Tibial artery (tissue), 4 donors: Measurements from ENCODE around the gene TAB2.

Source experiments
- DNase-seq, 2 donors: peaks; one replicate each; pipeline ENCODE4 v3.0.0-alpha.2; 2019
- H3K27ac ChIP-seq, 2 donors: fragments of 200-600 bp; sonication (generic) in 1 of 2; 1 replicate in 1 of 2; 2 replicates in 1 of 2; pipeline ENCODE4 v1.5.1; 2018 to 2019; ENCODE audit warnings: mild to moderate bottlenecking in 1 of 2
- H3K27me3 ChIP-seq, 2 donors: fragments of 200-600 bp; sonication (generic) in 1 of 2; one replicate each; pipeline versions ENCODE4 v1.5.1 to v1.6.0; 2016 to 2019
- H3K36me3 ChIP-seq, 3 donors: fragments of 200-600 bp; sonication (generic) in 2 of 3; one replicate each; pipeline ENCODE4 v1.5.1; 2016 to 2019; ENCODE audit warnings: mild to moderate bottlenecking in 2 of 3
- H3K4me1 ChIP-seq, 4 donors: fragments of 200-600 bp; sonication (generic) in 2 of 4; 1 replicate in 3 of 4; 2 replicates in 1 of 4; pipeline ENCODE4 v1.5.1; 2016 to 2019
- H3K4me3 ChIP-seq, 2 donors: fragments of 200-600 bp; sonication (generic) in 1 of 2; 1 replicate in 1 of 2; 2 replicates in 1 of 2; pipeline ENCODE4 v1.5.1; 2018 to 2019; ENCODE audit warnings: mild to moderate bottlenecking in 2 of 2
- H3K9me3 ChIP-seq, 3 donors: fragments of 200-600 bp; sonication (generic) in 1 of 3; one replicate each; pipeline ENCODE4 v1.5.1; 2016 to 2019
- intact Hi-C: fragments of 100-400 bp; cut with DNase I; formaldehyde crosslinking; loops from one replicate; pipeline ENCODE4 v1.15.0; 2023; ENCODE audit warnings: low total_unique reads
- TF ChIP-seq, protein P1 (sequence below), 2 experiments: fragments of 200-600 bp in 1 of 2; fragments of 450-650 bp in 1 of 2; IDR thresholded peaks; one replicate each; pipeline ENCODE4 v1.5.1; 2017 to 2019; ENCODE audit warnings: antibody characterized with exemption in 2 of 2, mild to moderate bottlenecking in 1 of 2, moderate library complexity in 1 of 2

Gene TAB2

GRCh38 chr6:149437212-149437611 is 119.7 kb downstream of the TAB2 start:
- H3K4me1 ChIP-seq, result peaks cover 0 to 11% (median 7%) of the 10 kb centered on the region in 4 donors
- DNase-seq, result no peak
- no peaks in the 10 kb centered on the region for H3K36me3 ChIP-seq
- no peak overlapping the region for H3K27ac ChIP-seq
- TF ChIP-seq, protein P1, sequence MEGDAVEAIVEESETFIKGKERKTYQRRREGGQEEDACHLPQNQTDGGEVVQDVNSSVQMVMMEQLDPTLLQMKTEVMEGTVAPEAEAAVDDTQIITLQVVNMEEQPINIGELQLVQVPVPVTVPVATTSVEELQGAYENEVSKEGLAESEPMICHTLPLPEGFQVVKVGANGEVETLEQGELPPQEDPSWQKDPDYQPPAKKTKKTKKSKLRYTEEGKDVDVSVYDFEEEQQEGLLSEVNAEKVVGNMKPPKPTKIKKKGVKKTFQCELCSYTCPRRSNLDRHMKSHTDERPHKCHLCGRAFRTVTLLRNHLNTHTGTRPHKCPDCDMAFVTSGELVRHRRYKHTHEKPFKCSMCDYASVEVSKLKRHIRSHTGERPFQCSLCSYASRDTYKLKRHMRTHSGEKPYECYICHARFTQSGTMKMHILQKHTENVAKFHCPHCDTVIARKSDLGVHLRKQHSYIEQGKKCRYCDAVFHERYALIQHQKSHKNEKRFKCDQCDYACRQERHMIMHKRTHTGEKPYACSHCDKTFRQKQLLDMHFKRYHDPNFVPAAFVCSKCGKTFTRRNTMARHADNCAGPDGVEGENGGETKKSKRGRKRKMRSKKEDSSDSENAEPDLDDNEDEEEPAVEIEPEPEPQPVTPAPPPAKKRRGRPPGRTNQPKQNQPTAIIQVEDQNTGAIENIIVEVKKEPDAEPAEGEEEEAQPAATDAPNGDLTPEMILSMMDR (IDR thresholded peaks at IDR 0.05), result no peak
- intact Hi-C loops, result no loop called here
- H3K4me3 ChIP-seq, result no peak overlapping the region
- H3K9me3 ChIP-seq, result no peaks in the 10 kb centered on the region
- H3K27me3 ChIP-seq, result peaks cover 0 to 39% of the 10 kb centered on the region in 2 donors

- TF ChIP-seq, protein P1 (IDR thresholded peaks at IDR 0.05), result no peak
- no peaks in the 10 kb centered on the region for H3K36me3 ChIP-seq
- no peak overlapping the region for H3K27ac ChIP-seq
- H3K4me3 ChIP-seq, result no peak overlapping the region
- no peaks in the 10 kb centered on the region for H3K9me3 ChIP-seq
- peaks cover 0 to 45% of the 10 kb centered on the region in 2 donors for H3K27me3 ChIP-seq
- peaks cover 0 to 10% (median 6%) of the 10 kb centered on the region in 4 donors for H3K4me1 ChIP-seq
- intact Hi-C loops, result no loop called here
- DNase-seq, result no peak
These were observed 121.3 kb downstream of the TAB2 start for GRCh38 chr6:149438855-149439254.

DNA sequence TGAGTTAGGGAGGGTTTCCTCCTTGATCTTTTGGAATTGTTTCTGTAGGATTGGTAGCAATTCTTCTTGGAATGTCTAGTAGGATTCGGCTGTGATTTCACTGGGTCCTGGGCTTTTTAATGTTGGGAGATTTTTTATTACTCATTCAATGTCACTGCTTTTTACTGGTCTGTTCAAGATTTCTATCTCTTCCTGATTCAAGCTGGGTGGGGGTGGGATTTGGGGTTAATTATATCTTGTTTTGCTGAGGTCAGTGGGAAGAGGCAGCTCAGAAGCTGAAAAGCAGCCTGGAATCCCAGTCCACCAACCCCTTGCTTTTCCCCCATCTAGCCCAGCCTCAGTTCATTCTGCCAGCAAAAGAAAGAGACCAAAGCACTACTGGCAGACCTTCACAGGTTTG is 122.1 kb downstream of the TAB2 start:
- intact Hi-C loops, result no loop called here
- H3K27me3 ChIP-seq, result peaks cover 0 to 41% of the 10 kb centered on the region in 2 donors
- no peak overlapping the region for H3K4me3 ChIP-seq
- no peak overlapping the region for H3K27ac ChIP-seq
- no peaks in the 10 kb centered on the region for H3K9me3 ChIP-seq
- no peaks in the 10 kb centered on the region for H3K36me3 ChIP-seq
- peaks cover 0 to 10% (median 6%) of the 10 kb centered on the region in 4 donors for H3K4me1 ChIP-seq
- TF ChIP-seq, protein P1 (IDR thresholded peaks at IDR 0.05), result no peak
- no peak for DNase-seq

DNA sequence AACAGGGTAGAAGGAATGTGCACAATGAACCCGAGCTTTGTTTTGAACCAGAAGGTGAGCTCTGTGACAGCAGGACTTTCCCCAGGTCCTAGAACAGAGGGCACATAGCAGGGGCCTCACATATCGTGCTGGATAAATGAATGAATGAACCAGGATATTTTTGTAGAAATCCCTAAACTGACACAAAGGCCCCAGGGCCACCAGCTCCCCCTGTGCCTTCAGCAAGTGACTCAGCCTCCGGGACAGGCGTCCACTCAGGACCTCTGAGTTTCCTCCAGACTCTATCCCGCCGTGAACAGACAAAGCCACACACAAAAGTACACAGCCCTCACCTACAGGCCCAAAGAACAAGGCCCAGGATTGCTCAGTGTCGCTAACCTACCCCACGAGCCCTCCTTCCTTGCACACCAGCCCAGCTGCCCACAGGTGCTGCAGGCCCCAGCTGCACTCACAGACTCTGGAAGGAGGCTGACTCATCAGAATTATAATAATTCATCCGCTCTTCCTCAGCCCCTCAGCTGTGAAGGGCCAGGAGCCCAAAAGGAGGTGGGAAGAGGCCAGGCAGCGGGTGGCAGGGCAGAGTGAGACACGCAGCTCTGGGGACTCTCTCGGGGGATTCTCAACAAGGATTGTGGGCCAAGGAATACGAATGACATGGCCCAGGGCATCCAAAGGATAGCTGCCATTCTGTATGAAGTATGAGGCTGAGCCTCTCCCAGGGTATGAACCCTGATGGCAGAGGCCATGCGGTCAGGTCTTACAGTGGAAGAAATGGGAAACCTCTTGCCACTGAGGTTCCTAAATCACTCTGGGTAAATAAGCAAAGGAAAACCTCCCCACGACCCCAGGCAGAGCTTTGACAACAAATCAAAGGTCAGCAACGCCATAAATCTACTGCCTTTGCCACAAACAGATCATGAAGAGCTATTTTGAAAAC is 123.5 kb downstream of the TAB2 start:
- no peak for DNase-seq
- peaks cover 0 to 46% of the 10 kb centered on the region in 2 donors for H3K27me3 ChIP-seq
- no peaks in the 10 kb centered on the region for H3K9me3 ChIP-seq
- no peak overlapping the region for H3K4me3 ChIP-seq
- TF ChIP-seq, protein P1 (IDR thresholded peaks at IDR 0.05), result no peak
- H3K27ac ChIP-seq, result no peak overlapping the region
- intact Hi-C loops, result no loop called here
- no peaks in the 10 kb centered on the region for H3K36me3 ChIP-seq
- peaks cover 0 to 10% (median 6%) of the 10 kb centered on the region in 4 donors for H3K4me1 ChIP-seq

- intact Hi-C loops, result no loop called here
- Histone ChIP-seq H3K4me3 (no peak overlapping the region), H3K27ac (no peak overlapping the region)
These were observed 124.2 kb downstream of the TAB2 start for GRCh38 chr6:149441740-149442139.

More at GRCh38 chr6:149441740-149442139, 124.2 kb downstream of the TAB2 start:
- no peak for DNase-seq
- Histone ChIP-seq H3K9me3 (no peaks in the 10 kb centered on the region), H3K27me3 (peaks cover 0 to 46% of the 10 kb centered on the region in 2 donors), H3K36me3 (no peaks in the 10 kb centered on the region), H3K4me1 (peaks cover 0 to 10% (median 6%) of the 10 kb centered on the region in 4 donors)
- TF ChIP-seq, protein P1 (IDR thresholded peaks at IDR 0.05), result no peak
